Liver (tissue), 3 donors: ENCODE data around the gene STKLD1.

Experiments
- ATF3 ChIP-seq: IDR thresholded peaks from 2 replicates; pipeline ENCODE4 v1.6.1; 2016; ENCODE audit warnings: antibody characterized with exemption
- CTCF ChIP-seq: fragments of 150-350 bp; IDR thresholded peaks from 2 replicates; pipeline ENCODE4 v1.5.1; 2017; ENCODE audit warnings: improper control_type of control experiment, low read depth, low read length; ENCODE audit not compliant: missing input control
- HNF4A ChIP-seq, 2 donors: conservative IDR thresholded peaks; 2 replicates each; pipeline ENCODE4 v1.6.1; 2016; ENCODE audit warnings: antibody characterized with exemption in 2 of 2, mild to moderate bottlenecking in 2 of 2
- HNF4G ChIP-seq: IDR thresholded peaks from 2 replicates; pipeline ENCODE4 v1.6.1; 2016; ENCODE audit warnings: antibody characterized with exemption
- JUND ChIP-seq, 2 donors: IDR thresholded peaks; 2 replicates each; pipeline ENCODE4 v1.6.1; 2016; ENCODE audit warnings: antibody characterized with exemption in 2 of 2
- MAX ChIP-seq: IDR thresholded peaks from 2 replicates; pipeline ENCODE4 v1.6.1; 2016; ENCODE audit warnings: antibody characterized with exemption
- NR2F2 ChIP-seq: IDR thresholded peaks from 2 replicates; pipeline ENCODE4 v1.6.1; 2016; ENCODE audit warnings: antibody characterized with exemption
- RAD21 ChIP-seq, 2 donors: IDR thresholded peaks; 2 replicates each; pipeline ENCODE4 v1.6.1; 2016; ENCODE audit warnings: antibody characterized with exemption in 2 of 2, mild to moderate bottlenecking in 2 of 2
- REST ChIP-seq: IDR thresholded peaks from 2 replicates; pipeline ENCODE4 v1.6.1; 2016; ENCODE audit warnings: antibody characterized with exemption, mild to moderate bottlenecking
- RXRA ChIP-seq, 2 donors: IDR thresholded peaks; 2 replicates each; pipeline ENCODE4 v1.6.1; 2017 to 2018; ENCODE audit warnings: antibody characterized with exemption in 2 of 2, mild to moderate bottlenecking in 1 of 2
- SP1 ChIP-seq: IDR thresholded peaks from 2 replicates; pipeline ENCODE4 v1.6.1; 2018; ENCODE audit warnings: antibody characterized with exemption, mild to moderate bottlenecking
- TAF1 ChIP-seq: conservative IDR thresholded peaks from 2 replicates; pipeline ENCODE4 v1.6.1; 2016; ENCODE audit warnings: antibody characterized with exemption, mild to moderate bottlenecking
- YY1 ChIP-seq: IDR thresholded peaks from 2 replicates; pipeline ENCODE4 v1.6.1; 2016; ENCODE audit warnings: antibody characterized with exemption, mild to moderate bottlenecking
- ZBTB33 ChIP-seq: IDR thresholded peaks from 2 replicates; pipeline ENCODE4 v1.6.1; 2016; ENCODE audit warnings: antibody characterized with exemption
- donor health status: healthy.
- donor health status: healthy.

GRCh38 chr9:133367778-133368177 lies 8.4 kb upstream of the STKLD1 start:
- TF ChIP-seq CTCF (no peak), ZBTB33 (no peak), TAF1 (no peak), YY1 (no peak), JUND (IDR thresholded peaks at IDR 0.05) (no peak), RAD21 (IDR thresholded peaks at IDR 0.05) (no peak), ATF3 (no peak), MAX (no peak), HNF4A (conservative IDR thresholded peaks at IDR 0.05) (no peak), REST (no peak), SP1 (no peak), HNF4G (no peak), NR2F2 (no peak), RXRA (IDR thresholded peaks at IDR 0.05) (no peak)
